ENCODE results near the gene ABLIM3. TPM values are rescaled to one million over a fixed set of nuclear protein-coding genes. Genes with fewer than 3 reads are reported as not detected.

The ABLIM3 gene
- total and polyA plus RNA-seq, 2 of the 13 experiments (the other 11 are each of a cell fraction or from before 2014, with no cell fraction given), result 0.53 to 6.3 TPM

DNA sequence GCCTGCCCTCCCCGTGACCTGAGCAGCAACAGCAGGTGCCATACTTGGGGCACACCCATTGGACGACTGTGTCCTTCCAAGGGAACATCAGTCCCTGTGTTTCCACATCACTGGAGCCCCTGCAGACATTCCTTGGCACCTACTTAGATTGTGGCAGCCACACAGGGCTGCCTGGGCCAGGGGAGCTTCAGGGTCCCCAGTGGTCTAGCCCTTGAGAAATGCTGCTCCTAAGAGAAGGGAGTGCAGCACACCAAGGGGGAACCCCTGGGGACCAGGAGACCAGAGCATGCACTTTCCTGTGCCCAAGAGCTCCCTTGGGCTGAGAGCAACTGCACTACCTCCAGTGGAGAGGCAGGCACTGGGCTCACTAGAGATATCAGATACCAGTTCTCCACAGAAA lies 20.1 kb upstream of the ABLIM3 start:
- H4K20me1 ChIP-seq (ENCODE audit: insufficient read depth, low read length), result no peaks in the 10 kb centered on the region
- H3K27ac ChIP-seq (ENCODE audit: extremely low read length, insufficient read depth, low read length), result no peak overlapping the region
- H3K4me3 ChIP-seq (replicated peaks in 1 of 3; ENCODE audit: insufficient read depth in 1 of 3, low read depth in 2 of 3, low read length in 3 of 3), result no peak overlapping the region
- no CpG with 5 or more reads among the region's 2 CpGs for WGBS (ENCODE audit: low lambda C conversion rate)
- DNase-seq (ENCODE audit: low spot score) (no peak), ATAC-seq (no peak), FAIRE-seq (no peak)
- in situ Hi-C loops (cut with HindIII; ENCODE audit: extremely low pct_ligation_motif_present, low pct_unique_long_range_greater_than_20kb) (no loop called here), intact Hi-C loops (cut with micrococcal nuclease; ENCODE audit: unreplicated experiment) (loop anchor here (10.0 kb wide), 1 partner anchor 454 kb away; no protein-coding TSS in a partner anchor)
- ChIA-PET CTCF (ENCODE audit: low intra/inter-chr PET ratio, low total read pairs) (interaction anchor here (0.5 kb wide), 1 partner anchor 71 kb away, joined by 3 read pairs; no protein-coding TSS in a partner anchor), POLR2A (no interaction called here)
- no peaks in the 10 kb centered on the region for H3K4me1 ChIP-seq (ENCODE audit: insufficient read depth, low read length)
- no peak overlapping the region for H3K4me2 ChIP-seq (ENCODE audit: low read depth, low read length)
- BruUV-seq (replicated peaks), result no TSS peak
- H3K27me3 ChIP-seq (ENCODE audit: control insufficient read depth in 1 of 2, insufficient read depth in 2 of 2, low read length in 2 of 2), result no peaks in the 10 kb centered on the region; a peak in 2 of 5 replicates
- no peak overlapping the region for H2AFZ ChIP-seq (ENCODE audit: low read length)
- H3K79me2 ChIP-seq (ENCODE audit: insufficient read depth, low read length), result no peaks in the 10 kb centered on the region
- no peaks in the 10 kb centered on the region for H3K36me3 ChIP-seq (replicated peaks in 1 of 2; ENCODE audit: control insufficient read depth in 1 of 2, insufficient read depth in 2 of 2, low read length in 2 of 2)
- H3K9me3 ChIP-seq (ENCODE audit: low read length), result no peaks in the 10 kb centered on the region
- H3K9ac ChIP-seq (ENCODE audit: insufficient read depth, low read depth, low read length), result no peak overlapping the region
- TF ChIP-seq, protein P1, sequence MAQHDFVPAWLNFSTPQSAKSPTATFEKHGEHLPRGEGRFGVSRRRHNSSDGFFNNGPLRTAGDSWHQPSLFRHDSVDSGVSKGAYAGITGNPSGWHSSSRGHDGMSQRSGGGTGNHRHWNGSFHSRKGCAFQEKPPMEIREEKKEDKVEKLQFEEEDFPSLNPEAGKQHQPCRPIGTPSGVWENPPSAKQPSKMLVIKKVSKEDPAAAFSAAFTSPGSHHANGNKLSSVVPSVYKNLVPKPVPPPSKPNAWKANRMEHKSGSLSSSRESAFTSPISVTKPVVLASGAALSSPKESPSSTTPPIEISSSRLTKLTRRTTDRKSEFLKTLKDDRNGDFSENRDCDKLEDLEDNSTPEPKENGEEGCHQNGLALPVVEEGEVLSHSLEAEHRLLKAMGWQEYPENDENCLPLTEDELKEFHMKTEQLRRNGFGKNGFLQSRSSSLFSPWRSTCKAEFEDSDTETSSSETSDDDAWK (CRISPR knock-in tag; IDR thresholded peaks at IDR 0.05), result no peak
- TF ChIP-seq, protein P2, sequence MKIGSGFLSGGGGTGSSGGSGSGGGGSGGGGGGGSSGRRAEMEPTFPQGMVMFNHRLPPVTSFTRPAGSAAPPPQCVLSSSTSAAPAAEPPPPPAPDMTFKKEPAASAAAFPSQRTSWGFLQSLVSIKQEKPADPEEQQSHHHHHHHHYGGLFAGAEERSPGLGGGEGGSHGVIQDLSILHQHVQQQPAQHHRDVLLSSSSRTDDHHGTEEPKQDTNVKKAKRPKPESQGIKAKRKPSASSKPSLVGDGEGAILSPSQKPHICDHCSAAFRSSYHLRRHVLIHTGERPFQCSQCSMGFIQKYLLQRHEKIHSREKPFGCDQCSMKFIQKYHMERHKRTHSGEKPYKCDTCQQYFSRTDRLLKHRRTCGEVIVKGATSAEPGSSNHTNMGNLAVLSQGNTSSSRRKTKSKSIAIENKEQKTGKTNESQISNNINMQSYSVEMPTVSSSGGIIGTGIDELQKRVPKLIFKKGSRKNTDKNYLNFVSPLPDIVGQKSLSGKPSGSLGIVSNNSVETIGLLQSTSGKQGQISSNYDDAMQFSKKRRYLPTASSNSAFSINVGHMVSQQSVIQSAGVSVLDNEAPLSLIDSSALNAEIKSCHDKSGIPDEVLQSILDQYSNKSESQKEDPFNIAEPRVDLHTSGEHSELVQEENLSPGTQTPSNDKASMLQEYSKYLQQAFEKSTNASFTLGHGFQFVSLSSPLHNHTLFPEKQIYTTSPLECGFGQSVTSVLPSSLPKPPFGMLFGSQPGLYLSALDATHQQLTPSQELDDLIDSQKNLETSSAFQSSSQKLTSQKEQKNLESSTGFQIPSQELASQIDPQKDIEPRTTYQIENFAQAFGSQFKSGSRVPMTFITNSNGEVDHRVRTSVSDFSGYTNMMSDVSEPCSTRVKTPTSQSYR (CRISPR knock-in tag; IDR thresholded peaks at IDR 0.05; ENCODE audit: borderline replicate concordance), result no peak
- TF ChIP-seq, protein P3, sequence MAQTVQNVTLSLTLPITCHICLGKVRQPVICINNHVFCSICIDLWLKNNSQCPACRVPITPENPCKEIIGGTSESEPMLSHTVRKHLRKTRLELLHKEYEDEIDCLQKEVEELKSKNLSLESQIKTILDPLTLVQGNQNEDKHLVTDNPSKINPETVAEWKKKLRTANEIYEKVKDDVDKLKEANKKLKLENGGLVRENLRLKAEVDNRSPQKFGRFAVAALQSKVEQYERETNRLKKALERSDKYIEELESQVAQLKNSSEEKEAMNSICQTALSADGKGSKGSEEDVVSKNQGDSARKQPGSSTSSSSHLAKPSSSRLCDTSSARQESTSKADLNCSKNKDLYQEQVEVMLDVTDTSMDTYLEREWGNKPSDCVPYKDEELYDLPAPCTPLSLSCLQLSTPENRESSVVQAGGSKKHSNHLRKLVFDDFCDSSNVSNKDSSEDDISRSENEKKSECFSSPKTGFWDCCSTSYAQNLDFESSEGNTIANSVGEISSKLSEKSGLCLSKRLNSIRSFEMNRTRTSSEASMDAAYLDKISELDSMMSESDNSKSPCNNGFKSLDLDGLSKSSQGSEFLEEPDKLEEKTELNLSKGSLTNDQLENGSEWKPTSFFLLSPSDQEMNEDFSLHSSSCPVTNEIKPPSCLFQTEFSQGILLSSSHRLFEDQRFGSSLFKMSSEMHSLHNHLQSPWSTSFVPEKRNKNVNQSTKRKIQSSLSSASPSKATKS (CRISPR knock-in tag; IDR thresholded peaks at IDR 0.05), result no peak
- TF ChIP-seq ZFP36 (IDR thresholded peaks at IDR 0.05; ENCODE audit: borderline replicate concordance, low read depth, low read length, partially characterized antibody) (no peak), RBM22 (optimal IDR thresholded peaks at IDR 0.05; ENCODE audit: low read length) (no peak), STAT5B (CRISPR knock-in tag; IDR thresholded peaks at IDR 0.05) (no peak), IRX3 (CRISPR knock-in tag; IDR thresholded peaks at IDR 0.05; ENCODE audit: borderline replicate concordance, low read depth) (no peak), PCBP2 (optimal IDR thresholded peaks at IDR 0.05; ENCODE audit: low read depth, low read length, poor library complexity, severe bottlenecking) (no peak), SRSF1 (optimal IDR thresholded peaks at IDR 0.05; ENCODE audit: low read depth, low read length) (no peak), SATB2 (CRISPR knock-in tag; IDR thresholded peaks at IDR 0.05) (no peak), ZNF7 (CRISPR knock-in tag; IDR thresholded peaks at IDR 0.05) (no peak)
- TF ChIP-seq, protein P4, sequence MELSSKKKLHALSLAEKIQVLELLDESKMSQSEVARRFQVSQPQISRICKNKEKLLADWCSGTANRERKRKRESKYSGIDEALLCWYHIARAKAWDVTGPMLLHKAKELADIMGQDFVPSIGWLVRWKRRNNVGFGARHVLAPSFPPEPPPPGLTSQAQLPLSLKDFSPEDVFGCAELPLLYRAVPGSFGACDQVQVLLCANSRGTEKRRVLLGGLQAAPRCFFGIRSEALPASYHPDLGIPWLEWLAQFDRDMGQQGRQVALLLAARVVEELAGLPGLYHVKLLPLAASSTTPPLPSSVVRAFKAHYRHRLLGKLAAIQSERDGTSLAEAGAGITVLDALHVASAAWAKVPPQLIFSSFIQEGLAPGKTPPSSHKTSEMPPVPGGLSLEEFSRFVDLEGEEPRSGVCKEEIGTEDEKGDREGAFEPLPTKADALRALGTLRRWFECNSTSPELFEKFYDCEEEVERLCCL (CRISPR knock-in tag; IDR thresholded peaks at IDR 0.05; ENCODE audit: borderline replicate concordance), result no peak
- TF ChIP-seq, protein P5, sequence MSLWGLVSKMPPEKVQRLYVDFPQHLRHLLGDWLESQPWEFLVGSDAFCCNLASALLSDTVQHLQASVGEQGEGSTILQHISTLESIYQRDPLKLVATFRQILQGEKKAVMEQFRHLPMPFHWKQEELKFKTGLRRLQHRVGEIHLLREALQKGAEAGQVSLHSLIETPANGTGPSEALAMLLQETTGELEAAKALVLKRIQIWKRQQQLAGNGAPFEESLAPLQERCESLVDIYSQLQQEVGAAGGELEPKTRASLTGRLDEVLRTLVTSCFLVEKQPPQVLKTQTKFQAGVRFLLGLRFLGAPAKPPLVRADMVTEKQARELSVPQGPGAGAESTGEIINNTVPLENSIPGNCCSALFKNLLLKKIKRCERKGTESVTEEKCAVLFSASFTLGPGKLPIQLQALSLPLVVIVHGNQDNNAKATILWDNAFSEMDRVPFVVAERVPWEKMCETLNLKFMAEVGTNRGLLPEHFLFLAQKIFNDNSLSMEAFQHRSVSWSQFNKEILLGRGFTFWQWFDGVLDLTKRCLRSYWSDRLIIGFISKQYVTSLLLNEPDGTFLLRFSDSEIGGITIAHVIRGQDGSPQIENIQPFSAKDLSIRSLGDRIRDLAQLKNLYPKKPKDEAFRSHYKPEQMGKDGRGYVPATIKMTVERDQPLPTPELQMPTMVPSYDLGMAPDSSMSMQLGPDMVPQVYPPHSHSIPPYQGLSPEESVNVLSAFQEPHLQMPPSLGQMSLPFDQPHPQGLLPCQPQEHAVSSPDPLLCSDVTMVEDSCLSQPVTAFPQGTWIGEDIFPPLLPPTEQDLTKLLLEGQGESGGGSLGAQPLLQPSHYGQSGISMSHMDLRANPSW (CRISPR knock-in tag; IDR thresholded peaks at IDR 0.05; ENCODE audit: borderline replicate concordance), result no peak
